GM21423 (cell line): ENCODE measurements around the gene CSTF3.
"Not testable (repeated sequence)": the region's sequence is repeated elsewhere in the genome, so short reads cannot be mapped to it uniquely, and the experiment has no call there.

Experiments used
- ATAC-seq: cut with Tn5 transposase; IDR thresholded peaks from one replicate; pipeline ENCODE4 v1.9.1; 2021; ENCODE audit warnings: mild to moderate bottlenecking, moderate library complexity; ENCODE audit not compliant: unreplicated experiment

CSTF3 gene

DNA sequence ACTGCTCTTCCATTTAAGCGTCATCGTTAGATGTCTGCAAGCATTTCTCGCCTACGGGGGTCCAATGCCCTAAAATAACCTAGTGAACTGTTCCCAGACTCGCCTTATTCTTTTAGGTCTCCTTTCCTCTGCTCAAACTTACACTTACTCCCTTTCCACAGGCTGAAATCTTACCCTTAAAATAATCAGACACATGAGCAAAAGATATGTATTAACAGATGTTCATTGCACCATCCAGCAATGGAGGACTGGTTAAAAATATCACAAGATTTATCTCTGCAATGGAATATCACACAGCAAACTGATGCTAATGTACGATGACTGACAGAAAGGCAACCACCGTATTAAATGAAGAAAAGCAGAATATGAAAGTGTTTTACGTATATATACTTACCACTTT, 1.6 kb upstream of the CSTF3 start:
- no peak for ATAC-seq

DNA sequence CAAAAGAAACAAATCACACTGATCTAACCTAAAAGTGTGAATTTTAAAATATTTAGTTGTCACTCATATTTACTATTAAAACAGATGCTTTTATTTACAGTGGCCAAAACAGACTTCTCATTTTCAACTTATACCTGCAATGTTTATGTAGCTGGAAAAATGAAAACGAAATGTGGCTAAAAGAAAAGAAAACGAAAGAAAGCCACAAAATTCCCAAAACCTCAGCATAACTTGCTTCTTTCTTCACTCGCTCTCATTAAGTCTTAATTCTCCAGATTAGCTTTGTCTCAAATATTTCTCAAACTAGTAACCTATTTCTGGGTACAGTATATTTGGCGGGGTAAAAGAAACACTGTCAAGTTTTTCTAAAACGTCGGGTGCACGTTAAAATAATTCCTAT, 693 bp downstream of the CSTF3 start:
- ATAC-seq = no peak

DNA sequence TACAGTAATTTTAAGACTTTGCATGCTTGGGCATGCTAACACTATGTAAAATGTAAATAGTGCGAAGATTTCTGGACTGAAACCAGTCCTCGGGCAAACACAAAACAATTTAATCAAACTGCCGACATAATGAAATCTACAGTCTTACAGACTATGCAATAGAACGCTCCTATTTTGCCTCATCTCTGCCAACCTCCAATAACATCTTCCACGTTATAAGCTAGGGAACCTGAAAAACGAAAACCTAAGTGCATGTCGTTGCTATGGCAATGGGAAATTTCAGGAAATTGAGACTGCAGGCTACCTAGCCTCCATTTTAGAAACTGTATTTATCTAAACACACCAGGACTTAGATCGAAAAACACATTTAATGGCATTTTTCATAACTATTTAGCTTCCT, 1.1 kb downstream of the CSTF3 start:
- no peak for ATAC-seq

DNA sequence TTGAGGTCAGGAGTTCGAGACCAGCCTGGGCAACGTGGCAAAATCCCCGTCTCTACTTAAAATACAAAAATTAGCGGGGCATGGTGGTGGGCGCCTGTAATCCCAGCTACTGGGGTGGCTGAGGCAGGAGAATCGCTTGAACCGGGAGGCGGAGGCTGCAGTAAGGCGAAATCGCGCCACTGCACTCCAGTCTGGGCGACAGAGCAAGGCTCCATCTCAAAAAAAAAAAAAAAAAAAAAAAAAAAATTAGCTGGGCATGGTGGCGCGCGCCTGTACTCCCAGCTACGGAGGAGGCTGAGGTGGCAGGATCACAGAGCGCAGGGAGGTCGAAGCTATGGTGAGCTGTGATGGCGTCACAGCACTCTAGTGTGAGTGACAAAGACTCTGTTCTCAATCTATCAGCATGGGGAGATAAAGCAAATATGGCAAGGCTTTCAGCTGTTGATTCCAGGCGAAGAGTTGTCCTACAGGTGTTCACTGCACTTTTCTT, 1.9 kb downstream of the CSTF3 start:
- not testable (repeated sequence) for ATAC-seq

DNA sequence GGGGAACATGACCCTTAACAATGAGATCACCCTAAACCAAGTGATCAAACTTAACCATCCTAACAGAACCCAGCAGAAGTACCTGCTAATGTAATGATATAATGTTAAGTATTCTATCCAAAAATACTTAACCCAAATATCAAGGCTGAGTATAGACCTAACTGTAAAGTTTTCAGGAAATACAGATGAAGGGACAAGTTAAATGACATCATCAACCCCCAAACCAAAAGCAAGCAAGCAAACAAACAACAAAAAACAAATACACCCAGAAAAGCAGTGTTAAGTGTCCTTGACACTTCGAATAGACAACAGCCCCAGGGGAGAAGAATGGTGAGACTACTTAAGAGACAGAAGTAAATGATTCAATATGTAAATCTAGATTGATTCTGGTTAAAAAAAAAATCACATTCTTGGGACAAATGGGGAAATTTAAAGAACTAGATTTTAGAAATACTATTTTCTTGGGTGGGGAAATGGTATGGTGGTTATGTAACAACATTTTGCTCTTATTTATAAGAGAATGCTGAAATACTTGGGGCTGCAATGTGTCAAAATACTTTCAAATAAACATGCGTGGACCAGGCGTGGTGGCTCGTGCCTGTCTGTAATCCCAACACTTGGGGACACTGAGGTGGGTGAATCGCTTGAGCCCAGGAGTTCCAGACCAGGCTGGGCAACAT, 2.5 kb downstream of the CSTF3 start:
- ATAC-seq = no peak

DNA sequence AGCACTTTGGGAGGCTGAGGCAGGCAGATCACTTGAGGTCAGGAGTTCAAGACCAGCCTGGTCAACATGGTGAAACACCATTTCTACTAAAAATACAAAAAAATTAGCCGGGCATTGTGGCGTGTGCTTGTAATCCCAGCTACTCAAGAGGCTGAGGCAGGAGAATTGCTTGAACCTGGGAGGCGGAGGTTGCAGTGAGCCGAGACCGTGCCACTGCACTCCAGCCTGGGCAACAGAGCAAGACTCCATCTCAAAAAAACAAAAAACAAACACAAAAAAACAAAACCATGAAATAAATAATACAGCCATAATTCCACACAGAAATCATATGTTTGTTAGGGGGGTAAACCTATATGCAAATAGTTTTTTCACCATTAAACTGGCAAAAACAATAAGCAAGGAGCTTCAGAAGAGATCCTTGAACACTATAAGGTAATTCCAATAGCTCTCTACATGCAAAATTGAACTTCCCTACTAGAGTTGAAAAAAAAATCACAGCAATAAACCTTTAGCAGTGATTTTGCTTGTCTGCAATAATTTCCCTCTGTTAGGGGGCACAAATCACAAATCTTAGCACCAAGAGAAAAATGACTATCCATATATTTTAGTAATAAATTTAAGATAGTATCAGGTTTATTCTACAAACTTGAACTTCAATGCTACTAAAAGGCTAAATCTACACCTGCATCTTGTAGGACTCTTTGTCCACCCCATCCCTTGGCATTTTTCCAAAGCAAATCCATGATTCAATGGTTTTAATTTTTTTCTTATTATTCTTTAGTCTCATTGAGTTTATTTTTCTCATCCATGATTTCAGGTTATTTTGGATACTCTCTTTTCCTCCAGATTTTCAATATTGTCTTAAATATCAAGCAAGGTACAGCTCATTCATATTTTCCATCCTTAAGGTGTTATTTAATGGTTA, 3.9 kb downstream of the CSTF3 start:
- no peak for ATAC-seq

DNA sequence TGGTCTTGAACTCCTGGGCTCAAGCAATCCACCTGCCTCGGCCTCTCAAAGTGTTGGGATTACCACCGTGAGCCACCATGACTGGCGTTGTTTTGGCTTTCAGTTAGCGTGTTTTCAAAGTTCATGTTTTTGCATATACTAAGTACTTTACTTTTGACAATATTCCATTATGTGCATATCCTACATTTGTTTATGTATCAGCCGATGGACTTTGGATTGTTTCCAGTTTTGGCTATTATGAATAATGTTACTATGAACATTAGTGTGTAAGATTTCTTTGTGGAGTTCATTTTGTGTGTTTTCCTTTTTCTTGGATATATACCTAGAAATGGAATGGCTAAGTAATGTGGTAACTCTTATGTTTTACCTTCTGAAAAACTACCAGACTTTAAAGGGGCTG, 9.9 kb downstream of the CSTF3 start:
- ATAC-seq = no peak

DNA sequence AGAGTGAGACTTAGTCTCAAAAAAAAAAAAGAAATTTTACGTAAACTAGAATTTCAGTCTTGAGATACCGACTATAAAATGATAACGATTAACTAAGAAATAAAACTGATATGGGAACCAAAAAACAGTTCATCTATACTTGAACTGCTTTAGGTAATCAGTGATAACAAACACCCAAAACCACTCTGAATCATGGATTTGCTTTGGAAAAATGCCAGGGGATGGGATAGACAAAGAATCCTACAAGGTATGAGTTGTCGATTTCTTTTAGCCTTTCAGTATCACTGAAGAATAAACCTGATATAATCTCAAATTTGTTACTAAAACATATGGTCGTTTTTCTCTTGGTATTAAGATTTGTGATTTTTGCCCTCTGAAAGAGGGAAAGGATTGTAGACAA, 13.7 kb downstream of the CSTF3 start:
- ATAC-seq = no peak

DNA sequence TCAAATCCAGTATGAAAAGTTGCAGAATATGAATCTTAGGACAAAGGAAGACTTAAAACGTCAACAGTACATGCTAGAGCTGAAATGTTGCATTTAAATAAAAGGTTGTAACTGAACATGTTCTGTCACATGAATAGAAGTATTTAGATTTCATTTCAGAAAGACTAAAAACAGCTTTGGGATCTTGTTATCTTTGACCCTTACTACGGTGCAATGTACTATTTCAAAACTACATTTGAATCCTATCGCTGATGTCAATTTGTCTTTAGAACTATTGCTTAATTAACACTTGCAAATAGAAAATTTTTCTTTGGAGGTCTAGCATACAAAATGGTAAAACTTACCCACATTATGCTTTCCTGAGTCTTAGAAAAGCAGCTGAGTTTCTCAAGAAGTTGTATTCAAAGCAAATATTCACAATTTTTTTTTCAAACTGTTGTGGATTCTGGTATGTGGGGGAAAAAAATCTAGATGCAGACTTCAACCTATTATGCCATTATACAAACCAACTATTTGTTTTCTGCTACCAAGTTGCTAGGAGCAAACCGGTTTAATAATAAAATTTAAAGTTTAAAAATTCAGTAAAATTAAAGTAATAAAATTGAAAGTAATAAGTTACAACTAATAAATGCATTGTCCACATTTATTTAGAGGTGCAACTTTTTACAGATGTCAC, 25.4 kb downstream of the CSTF3 start:
- ATAC-seq = no peak

DNA sequence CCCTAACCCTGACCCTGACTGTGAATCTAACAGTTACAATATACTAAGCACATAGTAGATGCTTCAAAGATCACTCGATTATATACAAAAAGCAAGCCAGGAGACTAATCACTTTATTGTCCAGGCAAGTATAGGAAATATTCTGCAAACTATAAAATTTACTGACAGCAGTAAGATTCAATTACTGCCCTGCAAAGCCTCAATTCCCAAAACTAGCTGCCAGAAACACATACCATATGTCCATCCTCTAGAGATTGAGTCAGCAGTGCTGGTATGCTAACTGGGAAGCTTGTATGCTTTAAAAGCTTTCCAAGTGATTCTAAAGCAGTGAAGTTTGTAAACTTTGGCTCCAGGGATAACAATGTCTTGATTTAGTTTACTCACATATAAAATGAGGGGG, 26.1 kb downstream of the CSTF3 start:
- ATAC-seq = no peak

DNA sequence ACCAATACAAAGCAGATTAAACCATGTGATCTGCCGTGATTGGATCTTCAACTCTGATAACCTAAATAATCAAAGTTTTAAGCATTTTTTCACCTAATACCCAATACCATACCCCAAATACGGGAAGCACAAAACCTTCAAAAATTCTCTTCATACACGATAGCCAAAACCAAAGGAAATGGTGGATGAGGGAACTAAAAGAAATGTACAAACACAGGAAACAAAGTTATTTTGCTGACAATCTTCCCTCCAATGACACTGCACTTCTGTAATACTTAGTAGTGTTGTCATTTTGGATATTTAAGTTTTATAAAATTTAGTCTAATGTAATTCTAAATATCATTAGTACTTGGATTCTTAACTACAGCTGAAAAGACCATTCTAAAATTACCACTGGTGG, 27.0 kb downstream of the CSTF3 start:
- ATAC-seq = no peak

DNA sequence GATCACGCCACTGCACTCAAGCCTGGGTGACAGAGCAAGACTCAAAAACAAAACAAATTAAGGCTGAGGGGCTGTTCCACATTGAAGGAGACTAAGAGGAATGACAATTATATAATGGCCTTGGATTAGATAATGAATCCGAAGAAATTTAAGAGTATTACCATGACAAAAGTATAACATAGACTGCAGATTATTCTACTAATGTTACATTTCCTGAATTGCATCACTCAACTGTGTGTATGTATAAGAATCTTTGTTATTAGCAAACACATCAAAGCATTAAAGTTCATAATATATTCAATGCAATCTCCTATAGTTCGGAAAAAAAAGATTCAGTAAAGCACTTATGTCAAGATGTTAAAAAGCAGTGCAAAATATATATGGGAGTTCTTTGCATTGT, 27.5 kb downstream of the CSTF3 start:
- ATAC-seq = no peak

DNA sequence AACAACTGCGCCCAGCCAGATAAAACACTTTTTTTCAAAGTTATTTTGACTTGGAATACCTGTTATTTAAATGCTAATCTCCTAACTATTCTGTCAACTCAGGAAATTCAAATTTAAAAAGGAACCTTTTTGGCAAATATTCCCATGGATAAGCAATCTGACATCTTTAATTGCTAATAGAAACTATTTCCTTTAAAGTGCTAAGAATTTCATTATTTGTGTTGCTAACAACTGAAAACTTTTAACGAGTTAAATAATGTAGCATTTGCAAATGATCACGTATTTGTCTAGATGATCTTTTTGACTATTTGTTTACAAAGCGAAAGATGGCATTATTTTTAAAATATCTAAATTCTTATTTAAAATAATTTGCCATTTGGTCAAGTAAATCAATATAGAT, 28.8 kb downstream of the CSTF3 start:
- no peak for ATAC-seq

DNA sequence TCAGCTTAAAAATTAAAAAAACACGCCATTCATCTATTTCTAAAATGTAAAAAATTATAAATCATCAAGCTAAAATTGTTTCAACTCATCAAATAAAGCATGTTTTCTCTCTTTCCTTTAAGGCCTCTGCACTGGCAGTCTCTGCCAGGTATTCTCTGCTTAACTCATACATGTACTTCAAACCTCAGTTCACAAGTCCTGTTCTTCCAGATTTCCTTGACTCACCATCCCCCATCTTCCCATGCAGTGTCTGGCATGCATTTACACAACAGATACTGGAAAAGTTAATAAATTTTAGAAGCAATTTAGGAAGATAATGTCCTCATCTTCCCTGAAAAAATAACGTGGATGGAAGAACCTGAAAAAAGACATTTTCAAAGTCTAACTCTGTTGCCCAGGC, 32.5 kb downstream of the CSTF3 start:
- no peak for ATAC-seq

DNA sequence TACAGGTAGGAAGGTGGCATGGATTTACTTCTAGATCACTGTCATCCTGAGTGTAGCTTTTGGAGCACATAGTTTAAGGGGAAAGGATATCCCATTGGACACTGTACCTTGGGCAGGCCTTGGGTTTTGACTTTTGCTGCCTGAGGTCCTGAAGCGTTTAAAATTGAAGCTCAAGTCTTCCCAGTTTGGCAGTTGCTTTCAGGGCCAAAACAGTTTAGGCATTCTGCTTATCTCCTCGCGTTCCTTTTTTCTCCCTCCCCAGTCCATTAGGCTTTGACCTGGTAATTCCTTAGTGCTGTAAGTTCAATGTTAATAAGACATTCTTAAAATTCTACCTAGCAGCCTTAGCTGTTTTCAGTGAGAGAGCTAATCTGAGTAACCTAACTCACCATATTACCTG, 35.7 kb downstream of the CSTF3 start:
- ATAC-seq = no peak

DNA sequence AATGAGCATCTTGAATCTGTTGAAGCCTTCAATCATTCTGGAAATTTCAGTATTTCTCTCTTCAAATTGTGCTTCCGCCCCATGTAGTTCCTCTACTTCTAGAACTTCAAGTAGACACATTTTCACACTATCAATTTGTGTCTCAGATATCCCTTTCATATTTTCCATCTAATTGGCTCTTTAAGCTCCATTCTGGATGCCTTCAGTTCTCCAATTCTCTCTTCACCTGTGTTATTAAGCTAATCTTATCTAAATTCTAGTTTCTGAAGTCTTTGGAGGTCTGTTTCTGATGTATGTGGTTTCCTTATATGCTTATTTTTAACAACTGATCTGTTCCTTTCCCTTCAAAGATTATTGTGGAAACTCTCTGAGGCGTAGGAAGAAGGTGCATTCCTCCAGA, 36.3 kb downstream of the CSTF3 start:
- no peak for ATAC-seq

DNA sequence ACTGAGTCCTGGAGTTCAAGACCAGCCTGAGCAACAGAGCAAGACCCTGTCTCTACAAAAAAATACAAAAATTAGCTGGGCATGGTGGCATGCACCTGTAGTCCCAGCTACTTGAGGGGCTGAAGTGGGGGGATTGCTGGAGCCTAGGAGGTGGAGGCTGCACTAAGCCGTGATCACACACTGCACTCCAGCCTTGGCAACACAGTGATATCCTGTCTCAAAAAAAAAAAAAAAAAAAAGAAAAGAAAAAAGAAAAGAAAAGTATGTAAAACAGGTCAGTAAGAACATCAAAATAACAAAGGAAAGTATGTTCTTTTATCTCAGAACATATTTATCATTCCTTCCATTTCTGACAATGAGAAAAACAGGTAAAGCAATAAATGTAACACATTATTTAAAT, 38.6 kb downstream of the CSTF3 start:
- not testable (repeated sequence) for ATAC-seq

DNA sequence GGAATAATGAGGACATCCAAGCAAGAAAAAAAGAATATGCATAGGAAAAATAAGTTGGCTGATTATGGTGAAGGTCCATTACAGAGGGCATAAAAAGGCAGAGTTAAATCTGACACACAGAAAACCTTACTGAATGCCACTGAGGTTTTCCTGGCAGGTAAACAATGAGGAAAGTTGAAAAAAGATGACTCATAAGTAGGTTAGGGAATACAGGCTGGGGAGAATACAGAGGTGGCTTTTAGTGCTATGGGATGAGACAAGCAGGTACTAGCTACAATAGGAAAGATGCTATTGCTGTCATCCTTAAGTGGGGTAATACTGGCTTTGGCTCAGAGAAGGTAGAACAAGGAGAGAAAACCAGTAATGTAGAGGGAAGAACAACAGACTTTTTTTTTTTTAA, 44.7 kb downstream of the CSTF3 start:
- ATAC-seq = no peak

DNA sequence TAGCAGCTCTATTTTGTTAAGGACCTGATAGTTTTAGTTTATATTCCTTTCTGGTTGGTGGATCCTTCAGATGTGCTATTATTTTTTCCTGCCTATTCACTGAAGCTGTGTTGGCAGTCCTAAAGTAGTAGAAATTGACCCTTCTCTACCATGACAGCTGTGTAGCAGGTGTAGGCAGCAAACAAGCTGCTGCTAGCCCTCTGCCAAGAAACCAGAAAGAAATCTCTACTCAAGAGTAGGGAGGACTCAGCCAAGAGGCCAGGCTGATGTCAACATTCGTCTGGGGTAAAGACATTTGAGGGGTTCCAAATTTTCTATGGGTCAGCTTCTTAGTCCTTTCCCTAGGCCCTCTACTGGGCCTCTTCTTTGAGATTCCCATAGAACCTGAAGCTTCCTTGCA, 51.2 kb downstream of the CSTF3 start:
- no peak for ATAC-seq

DNA sequence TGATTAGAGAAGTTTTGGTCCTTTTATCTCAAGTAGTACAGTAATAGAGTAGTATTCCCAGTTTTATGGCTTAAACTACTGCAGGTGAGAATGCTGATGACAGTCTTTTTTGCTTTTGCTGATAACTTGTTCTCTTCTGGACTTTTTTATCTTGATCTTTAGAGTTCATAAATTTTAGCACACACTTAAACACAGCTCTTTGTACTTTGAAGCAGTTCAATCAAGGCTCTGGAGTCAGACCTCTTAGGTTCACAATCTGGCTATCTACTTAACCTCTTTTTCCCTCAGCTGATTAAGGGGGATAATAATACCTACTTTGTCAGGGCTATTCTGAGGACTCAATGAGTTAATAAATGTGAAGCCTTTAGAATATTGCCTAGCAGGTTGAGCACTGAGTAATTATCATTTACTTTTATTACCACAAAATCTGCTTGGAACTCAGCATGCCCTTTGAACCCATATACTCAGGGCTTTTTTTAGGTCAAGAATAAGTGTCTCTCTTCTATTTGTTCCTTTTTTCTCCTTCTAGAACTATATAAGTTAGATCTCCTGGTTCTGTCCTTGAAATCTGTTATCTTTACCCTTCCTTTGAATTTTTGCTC, 51.9 kb downstream of the CSTF3 start:
- ATAC-seq = no peak

DNA sequence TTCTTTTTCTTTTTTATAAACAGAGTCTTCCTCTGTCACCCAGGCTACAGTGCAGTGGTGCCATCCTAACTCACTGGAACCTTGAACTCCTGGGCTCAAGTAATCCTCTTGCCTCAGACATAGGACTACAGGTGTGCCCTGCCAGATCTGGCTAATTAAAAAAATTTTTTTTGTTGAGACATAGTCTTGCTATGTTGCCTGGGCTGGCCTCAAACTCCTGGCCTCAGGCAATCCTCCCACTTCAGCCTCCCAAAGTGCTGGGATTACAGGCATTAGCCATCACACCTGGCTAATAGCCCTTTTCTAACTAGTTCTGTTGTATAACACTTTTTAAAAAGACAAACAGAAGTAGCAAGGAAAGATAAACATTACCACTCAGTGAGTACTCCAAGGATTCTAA, 57.4 kb downstream of the CSTF3 start:
- no peak for ATAC-seq
